ENCODE measurements around the gene DNAH14.

DNA sequence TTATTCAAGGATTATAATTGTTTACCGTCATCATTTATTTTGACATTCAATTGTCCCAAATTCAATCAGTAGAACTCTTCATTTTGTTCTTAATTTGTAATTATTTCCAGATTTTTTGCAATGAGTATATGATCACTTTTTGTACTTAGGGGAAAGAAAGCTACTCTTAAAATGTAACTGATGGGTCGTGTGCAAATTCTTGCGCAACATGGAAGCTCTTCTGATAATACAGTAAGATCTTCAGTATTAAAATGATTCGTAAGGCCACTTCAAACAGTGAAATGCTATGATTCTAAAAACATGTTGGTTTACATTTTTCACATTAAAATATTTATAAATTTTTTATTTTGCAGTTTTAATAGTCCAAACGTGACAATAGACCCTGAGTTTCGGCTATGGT lies 435.0 kb downstream of the DNAH14 start:
- TF ChIP-seq CTCF (IDR thresholded peaks at IDR 0.05) (no peak), POLR2A (IDR thresholded peaks at IDR 0.05) (no peak)
